ENCODE results near the gene PCBP3. TPM values are rescaled to one million over a fixed set of nuclear protein-coding genes. Genes with fewer than 3 reads are reported as not detected.

The PCBP3 gene
- polyA plus RNA-seq, 1 donor (not counting 4 experiments of a cell fraction or from before 2014, with no cell fraction given), result 0.25 TPM

GRCh38 chr21:45639206-45640000 is 4.1 kb upstream of the PCBP3 start:
- FAIRE-seq, result no peak
- H3K9me1 ChIP-seq (ENCODE audit: control insufficient read depth, extremely low read depth, insufficient read depth, low read length), result no peaks in the 10 kb centered on the region
- peaks cover 13% of the 10 kb centered on the region for H3K27me3 ChIP-seq (ENCODE audit: control insufficient read depth, extremely low read depth, insufficient read depth, low read length)
- dilution Hi-C loops (cut with MboI; ENCODE audit: extremely low pct_ligation_motif_present, low sequenced_read_pairs), result no loop called here
- H3K4me1 ChIP-seq (ENCODE audit: control insufficient read depth, extremely low read depth, insufficient read depth, low read length), result peaks cover 8% of the 10 kb centered on the region
- DNase-seq (ENCODE audit: low read depth, low spot score), result no peak
- no peak for TF ChIP-seq CTCF (optimal IDR thresholded peaks at IDR 0.05 in 1 of 3, IDR thresholded peaks at IDR 0.05 in 1 of 3, conservative IDR thresholded peaks at IDR 0.05 in 1 of 3; ENCODE audit: extremely low read depth in 1 of 3, insufficient read depth in 2 of 3, low read length in 3 of 3)
- TF ChIP-seq EZH2 (IDR thresholded peaks at IDR 0.05; ENCODE audit: low read length), result no peak
- H3K4me2 ChIP-seq (ENCODE audit: control insufficient read depth, extremely low read depth, insufficient read depth, low read depth, low read length), result no peak overlapping the region
- no peak overlapping the region for H2AFZ ChIP-seq (ENCODE audit: control insufficient read depth, low read length)
- H3K9ac ChIP-seq (ENCODE audit: control insufficient read depth, extremely low read depth, insufficient read depth, low read length), result no peak overlapping the region
- H3K4me3 ChIP-seq (ENCODE audit: control insufficient read depth in 2 of 3, extremely low read depth in 1 of 3, insufficient read depth in 2 of 3, low read depth in 1 of 3, low read length in 3 of 3), result no peak overlapping the region
- no peaks in the 10 kb centered on the region for H4K20me1 ChIP-seq (ENCODE audit: control insufficient read depth, extremely low read depth, insufficient read depth, low read length)
- H3K27ac ChIP-seq (ENCODE audit: control insufficient read depth, insufficient read depth, low read length), result no peak overlapping the region
- H3K9me3 ChIP-seq (ENCODE audit: control insufficient read depth, low read depth, low read length), result no peaks in the 10 kb centered on the region
- H3K79me2 ChIP-seq (ENCODE audit: control insufficient read depth, insufficient read depth, low read length), result no peaks in the 10 kb centered on the region
- H3K36me3 ChIP-seq (ENCODE audit: control insufficient read depth in 2 of 2, extremely low read depth in 1 of 2, insufficient read depth in 2 of 2, low read length in 2 of 2), result no peaks in the 10 kb centered on the region

- H3K36me3 ChIP-seq (ENCODE audit: control insufficient read depth in 2 of 2, extremely low read depth in 1 of 2, insufficient read depth in 2 of 2, low read length in 2 of 2), result no peaks in the 10 kb centered on the region
- no peak overlapping the region for H3K9ac ChIP-seq (ENCODE audit: control insufficient read depth, extremely low read depth, insufficient read depth, low read length)
- H3K4me3 ChIP-seq (ENCODE audit: control insufficient read depth in 2 of 3, extremely low read depth in 1 of 3, insufficient read depth in 2 of 3, low read depth in 1 of 3, low read length in 3 of 3), result no peak overlapping the region
- TF ChIP-seq EZH2 (IDR thresholded peaks at IDR 0.05; ENCODE audit: low read length), result no peak
- no peak for TF ChIP-seq CTCF (optimal IDR thresholded peaks at IDR 0.05 in 1 of 3, IDR thresholded peaks at IDR 0.05 in 1 of 3, conservative IDR thresholded peaks at IDR 0.05 in 1 of 3; ENCODE audit: extremely low read depth in 1 of 3, insufficient read depth in 2 of 3, low read length in 3 of 3)
- peaks cover 20% of the 10 kb centered on the region for H3K27me3 ChIP-seq (ENCODE audit: control insufficient read depth, extremely low read depth, insufficient read depth, low read length)
- H3K79me2 ChIP-seq (ENCODE audit: control insufficient read depth, insufficient read depth, low read length), result no peaks in the 10 kb centered on the region
- DNase-seq (ENCODE audit: low read depth, low spot score) (no peak), FAIRE-seq (no peak)
- peak overlapping the region; percentile 42 for H2AFZ ChIP-seq (ENCODE audit: control insufficient read depth, low read length)
- H4K20me1 ChIP-seq (ENCODE audit: control insufficient read depth, extremely low read depth, insufficient read depth, low read length), result no peaks in the 10 kb centered on the region
- peak overlapping the region; percentile 14 for H3K27ac ChIP-seq (ENCODE audit: control insufficient read depth, insufficient read depth, low read length)
- peaks cover 8% of the 10 kb centered on the region for H3K4me1 ChIP-seq (ENCODE audit: control insufficient read depth, extremely low read depth, insufficient read depth, low read length)
- H3K9me1 ChIP-seq (ENCODE audit: control insufficient read depth, extremely low read depth, insufficient read depth, low read length), result no peaks in the 10 kb centered on the region
- H3K4me2 ChIP-seq (ENCODE audit: control insufficient read depth, extremely low read depth, insufficient read depth, low read depth, low read length), result no peak overlapping the region
- no peaks in the 10 kb centered on the region for H3K9me3 ChIP-seq (ENCODE audit: control insufficient read depth, low read depth, low read length)
- dilution Hi-C loops (cut with MboI; ENCODE audit: extremely low pct_ligation_motif_present, low sequenced_read_pairs), result no loop called here
Measured at GRCh38 chr21:45640001-45640887, 3.3 kb upstream of the PCBP3 start.
